Measurements from ENCODE around the gene RNMT.

DNA sequence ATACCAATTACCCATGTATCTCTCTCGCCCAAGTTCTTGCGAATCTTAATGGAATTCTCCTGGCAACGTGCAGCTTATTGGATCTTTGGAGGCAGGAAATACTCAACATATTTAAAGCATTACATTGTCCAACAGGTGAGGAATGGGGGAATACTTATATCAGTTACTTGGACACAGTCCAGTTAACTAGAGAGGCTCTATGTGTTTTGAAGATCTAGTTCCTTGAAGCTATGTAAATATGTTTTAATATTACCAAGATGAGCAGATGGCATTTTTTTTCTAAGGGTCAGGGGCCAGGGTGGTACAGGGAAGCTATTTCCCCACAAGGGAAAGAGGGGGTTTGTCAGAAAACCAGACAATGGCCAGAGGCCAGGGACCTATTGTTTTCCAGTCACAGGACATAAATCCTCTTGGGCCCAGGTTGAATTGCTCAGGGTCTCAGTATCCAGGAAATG, 70.7 kb downstream of the RNMT start:
- TF ChIP-seq, protein P1, sequence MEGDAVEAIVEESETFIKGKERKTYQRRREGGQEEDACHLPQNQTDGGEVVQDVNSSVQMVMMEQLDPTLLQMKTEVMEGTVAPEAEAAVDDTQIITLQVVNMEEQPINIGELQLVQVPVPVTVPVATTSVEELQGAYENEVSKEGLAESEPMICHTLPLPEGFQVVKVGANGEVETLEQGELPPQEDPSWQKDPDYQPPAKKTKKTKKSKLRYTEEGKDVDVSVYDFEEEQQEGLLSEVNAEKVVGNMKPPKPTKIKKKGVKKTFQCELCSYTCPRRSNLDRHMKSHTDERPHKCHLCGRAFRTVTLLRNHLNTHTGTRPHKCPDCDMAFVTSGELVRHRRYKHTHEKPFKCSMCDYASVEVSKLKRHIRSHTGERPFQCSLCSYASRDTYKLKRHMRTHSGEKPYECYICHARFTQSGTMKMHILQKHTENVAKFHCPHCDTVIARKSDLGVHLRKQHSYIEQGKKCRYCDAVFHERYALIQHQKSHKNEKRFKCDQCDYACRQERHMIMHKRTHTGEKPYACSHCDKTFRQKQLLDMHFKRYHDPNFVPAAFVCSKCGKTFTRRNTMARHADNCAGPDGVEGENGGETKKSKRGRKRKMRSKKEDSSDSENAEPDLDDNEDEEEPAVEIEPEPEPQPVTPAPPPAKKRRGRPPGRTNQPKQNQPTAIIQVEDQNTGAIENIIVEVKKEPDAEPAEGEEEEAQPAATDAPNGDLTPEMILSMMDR (IDR thresholded peaks at IDR 0.05): no peak
- no peak for TF ChIP-seq POLR2AphosphoS5 (IDR thresholded peaks at IDR 0.05)
- no peak for TF ChIP-seq POLR2A (IDR thresholded peaks at IDR 0.05)
